Measurements from ENCODE around the gene EPS8L2. TPM values are rescaled to one million over a fixed set of nuclear protein-coding genes. Genes with fewer than 3 reads are reported as not detected.
A peak's percentile ranks its signal among the peaks of the same experiment; 100 is the strongest.
"Not testable (repeated sequence)": the region's sequence is repeated elsewhere in the genome, so short reads cannot be mapped to it uniquely, and the experiment has no call there.

EPS8L2 gene
- total RNA-seq, 1 donor from 2014 or later, result 35.6 TPM

DNA sequence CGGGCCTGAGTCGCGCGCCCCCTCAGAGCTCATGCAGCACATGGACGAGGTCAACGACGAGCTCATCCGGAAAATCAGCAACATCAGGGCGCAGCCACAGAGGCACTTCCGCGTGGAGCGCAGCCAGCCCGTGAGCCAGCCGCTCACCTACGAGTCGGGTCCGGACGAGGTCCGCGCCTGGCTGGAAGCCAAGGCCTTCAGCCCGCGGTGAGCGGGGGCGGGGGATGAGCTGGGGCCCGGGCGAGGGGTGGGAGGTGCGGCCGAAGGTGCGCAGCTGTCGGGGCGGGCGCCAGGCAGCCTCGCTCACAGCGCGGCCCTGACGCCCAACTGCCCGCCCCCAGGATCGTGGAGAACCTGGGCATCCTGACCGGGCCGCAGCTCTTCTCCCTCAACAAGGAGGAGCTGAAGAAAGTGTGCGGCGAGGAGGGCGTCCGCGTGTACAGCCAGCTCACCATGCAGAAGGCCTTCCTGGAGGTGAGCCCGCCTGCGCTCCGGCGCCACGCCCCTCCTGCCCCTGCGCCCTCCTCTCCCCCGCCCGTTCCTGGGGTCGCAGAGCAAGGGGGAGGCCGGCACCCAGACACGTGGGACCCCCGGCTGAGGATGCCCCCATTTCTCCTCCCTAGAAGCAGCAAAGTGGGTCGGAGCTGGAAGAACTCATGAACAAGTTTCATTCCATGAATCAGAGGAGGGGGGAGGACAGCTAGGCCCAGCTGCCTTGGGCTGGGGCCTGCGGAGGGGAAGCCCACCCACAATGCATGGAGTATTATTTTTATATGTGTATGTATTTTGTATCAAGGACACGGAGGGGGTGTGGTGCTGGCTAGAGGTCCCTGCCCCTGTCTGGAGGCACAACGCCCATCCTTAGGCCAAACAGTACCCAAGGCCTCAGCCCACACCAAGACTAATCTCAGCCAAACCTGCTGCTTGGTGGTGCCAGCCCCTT is 20.5 kb downstream of the EPS8L2 start:
- DNase-seq, result no peak

DNA sequence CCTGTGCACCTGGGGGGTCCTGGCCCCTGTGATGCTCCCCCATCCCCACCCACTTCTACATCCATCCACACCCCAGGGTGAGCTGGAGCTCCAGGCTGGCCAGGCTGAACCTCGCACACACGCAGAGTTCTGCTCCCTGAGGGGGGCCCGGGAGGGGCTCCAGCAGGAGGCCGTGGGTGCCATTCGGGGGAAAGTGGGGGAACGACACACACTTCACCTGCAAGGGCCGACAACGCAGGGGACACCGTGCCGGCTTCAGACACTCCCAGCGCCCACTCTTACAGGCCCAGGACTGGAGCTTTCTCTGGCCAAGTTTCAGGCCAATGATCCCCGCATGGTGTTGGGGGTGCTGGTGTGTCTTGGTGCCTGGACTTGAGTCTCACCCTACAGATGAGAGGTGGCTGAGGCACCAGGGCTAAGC is 21.3 kb downstream of the EPS8L2 start:
- DNase-seq, result no peak

DNA sequence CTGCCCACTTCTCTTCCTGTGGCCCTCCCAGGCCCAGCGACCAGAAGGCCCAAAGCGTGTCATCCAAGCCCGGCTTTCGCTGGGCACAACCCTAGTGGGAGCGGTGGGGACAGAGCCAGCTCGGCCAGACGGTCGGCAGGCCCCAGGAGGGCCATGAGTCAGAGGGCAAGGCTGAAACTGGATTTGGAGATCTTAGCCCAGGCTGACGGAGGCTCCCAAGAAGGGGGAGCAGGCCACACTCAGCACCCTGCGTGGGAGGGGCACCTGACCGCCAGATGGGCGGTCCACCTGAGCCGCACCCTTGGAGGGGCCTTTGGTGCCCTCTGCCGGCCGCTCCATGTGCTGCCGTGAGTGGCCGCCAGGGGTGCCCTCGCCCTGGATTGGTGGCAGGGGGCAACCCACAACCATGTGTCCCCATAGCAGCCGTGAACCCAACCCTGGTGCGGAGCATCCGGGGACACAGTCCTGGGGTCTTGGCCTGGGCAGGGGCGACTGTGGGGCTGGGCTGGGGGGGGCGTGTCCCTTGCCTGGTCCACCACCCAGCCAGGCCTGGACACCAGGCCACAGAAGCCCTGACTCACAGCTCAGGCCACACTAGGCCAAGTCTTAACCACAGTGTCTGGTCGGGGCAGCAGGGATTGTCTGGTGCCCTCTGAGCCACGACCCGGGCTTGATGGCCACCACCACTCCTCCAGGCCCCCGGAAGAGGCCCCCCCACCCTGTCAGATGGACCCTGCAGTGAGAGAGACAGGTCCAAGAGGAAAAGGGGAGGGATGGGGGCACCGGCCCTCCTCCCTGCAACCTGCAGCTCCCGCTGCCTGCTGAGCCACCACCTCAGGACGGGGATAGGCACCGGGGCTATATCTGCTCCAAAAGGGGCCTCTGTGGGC is 22.1 kb downstream of the EPS8L2 start:
- DNase-seq, result no peak

DNA sequence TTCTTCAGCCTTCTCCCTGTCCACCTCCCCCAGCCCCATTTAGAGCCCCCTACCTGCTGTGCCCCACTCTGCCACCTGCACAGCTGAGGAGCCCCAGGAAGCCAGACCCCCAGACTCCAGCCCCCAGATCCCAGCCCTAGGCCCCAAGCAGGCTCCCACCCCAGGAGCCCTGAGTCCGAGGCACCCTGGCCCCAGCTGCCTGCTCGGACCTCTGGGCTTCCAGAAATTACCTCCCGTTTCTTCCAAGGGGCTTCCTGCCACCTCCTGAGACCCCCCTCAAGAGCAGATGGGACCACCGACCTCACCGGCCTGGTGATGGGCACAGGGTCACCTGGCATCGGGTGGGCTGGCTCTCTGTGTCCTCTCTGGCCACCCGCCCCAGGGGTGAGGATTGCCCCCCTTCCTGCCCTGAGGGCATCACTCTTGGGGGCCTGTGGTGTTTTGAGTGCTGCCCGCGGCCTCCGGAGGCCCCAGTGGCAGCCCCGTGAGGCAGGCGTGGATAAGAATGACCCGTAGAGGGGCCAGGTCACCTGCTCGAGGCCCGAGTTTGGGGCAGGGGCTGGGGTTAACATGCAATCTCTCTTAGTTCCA is 23.0 kb downstream of the EPS8L2 start:
- no peak for DNase-seq

DNA sequence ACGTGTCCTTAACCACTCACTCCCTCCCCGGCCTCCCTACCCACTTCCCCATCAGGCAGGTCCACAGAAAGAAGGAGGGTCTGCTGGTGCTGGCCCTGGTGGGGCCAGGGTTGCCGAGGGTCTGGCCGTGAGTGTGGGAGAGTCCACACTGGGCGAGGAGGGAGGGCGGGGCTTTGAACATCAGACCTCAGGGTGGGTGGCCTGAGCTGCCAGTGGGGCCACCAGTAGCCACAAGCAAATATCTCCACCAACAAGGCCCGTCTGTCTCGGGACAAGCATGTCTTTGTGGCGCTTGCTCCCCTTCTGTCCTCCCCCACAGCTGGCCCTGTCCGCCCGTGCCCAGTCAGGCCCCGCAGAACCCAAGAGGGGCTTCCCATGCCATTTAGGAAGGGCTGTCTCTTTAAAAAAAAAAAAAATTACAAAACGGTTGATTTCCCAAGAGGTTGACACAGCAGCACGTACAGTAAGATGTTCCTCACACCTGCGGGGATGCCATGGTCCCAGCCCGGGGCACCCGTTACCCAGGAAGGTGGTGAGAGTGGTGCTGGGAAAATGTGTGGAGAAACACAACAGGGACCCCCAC is 23.6 kb downstream of the EPS8L2 start:
- no peak for DNase-seq

DNA sequence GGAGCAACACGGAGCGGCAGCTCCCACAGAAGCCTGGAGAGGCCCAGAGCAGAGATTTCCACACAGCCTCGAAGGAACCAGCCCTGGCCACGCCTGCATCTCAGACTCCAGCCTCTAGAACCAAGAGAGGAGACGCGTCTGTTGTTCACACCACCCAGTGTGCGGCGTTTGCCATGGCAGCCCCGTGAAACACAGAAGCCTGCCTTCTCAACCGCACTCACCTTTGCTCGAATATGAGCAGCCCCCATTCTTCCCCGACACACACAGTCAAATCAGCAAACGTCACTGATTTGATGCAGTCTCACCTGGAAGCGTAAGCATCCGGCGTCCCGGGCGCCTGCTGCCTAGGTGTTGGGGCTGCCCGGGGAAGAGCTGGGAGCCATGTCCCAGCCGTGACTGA is 27.0 kb downstream of the EPS8L2 start:
- no peak for DNase-seq

DNA sequence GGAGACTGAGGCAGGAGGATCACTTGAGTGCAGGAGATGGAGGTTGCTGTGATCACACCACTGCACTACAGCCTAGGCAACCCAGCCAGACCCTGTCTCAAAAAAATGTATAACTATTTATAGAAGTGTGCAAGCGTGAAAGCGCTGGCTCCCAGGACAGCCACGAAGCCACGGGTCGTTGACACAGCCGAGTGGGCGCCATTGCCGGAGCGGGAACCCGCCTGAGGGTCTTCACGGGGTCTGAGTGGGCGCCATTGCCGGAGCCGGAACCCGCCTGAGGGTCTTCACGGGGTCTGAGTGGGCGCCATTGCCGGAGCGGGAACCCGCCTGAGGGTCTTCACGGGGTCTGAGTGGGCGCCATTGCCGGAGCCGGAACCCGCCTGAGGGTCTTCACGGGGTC is 28.5 kb downstream of the EPS8L2 start:
- not testable (repeated sequence) for DNase-seq

DNA sequence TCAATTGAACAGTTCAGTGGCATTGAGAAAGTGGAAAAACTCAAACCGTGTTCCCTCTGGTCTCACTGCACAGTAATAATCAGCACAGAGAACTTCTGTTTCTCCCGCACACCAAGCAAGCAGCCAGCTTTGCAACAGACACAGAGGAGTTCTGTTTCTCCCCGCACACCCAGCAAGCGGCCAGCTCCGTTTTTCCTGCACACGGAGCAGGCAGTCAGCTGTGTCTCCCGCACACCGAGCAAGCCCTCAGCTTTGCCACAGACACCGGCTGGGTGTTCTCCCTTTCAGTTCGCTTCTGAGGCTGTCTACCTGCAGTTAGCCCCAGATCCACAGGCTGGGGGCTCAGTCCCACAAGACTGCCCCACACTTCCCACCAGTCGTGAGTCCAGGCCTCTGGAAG is 31.3 kb downstream of the EPS8L2 start:
- DNase-seq, result no peak

DNA sequence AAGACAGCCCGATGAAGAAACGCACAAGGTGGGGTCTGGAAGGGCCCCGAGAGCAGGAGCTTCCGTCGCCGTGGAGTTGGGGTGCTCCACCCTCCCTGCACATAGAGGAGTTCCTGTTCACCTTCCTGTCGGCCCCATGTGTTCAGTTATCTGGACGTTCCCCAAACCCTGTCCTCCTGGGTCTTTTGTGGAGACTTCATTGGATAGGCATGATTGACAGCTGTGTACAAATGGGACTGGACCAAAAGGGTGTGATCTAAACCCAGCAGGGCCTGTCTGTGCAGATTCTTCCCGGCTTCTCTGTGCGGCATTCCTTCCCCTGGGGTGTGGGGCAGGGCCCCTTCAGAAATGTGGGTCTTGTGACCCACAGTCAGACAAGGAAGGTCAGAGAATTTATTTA is 31.9 kb downstream of the EPS8L2 start:
- not testable (repeated sequence) for DNase-seq

DNA sequence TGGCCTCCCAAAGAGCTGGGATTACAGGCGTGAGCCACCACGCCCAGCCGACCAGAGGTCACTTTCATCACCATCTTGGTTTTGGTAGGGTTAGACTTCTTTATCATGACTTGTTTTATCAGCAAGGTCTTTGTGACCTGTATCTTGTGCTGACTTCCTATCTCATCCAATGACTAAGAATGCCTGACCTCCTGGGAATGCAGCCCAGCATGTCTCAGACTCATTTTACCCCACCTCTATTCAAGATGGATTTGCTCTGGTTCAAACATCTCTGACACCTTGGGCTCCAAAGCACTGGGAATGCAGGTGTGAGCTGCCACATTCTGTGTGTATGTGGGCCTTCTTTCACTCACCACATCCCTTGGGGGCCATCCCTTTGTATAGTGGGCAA is 36.1 kb downstream of the EPS8L2 start:
- DNase-seq, result no peak

DNA sequence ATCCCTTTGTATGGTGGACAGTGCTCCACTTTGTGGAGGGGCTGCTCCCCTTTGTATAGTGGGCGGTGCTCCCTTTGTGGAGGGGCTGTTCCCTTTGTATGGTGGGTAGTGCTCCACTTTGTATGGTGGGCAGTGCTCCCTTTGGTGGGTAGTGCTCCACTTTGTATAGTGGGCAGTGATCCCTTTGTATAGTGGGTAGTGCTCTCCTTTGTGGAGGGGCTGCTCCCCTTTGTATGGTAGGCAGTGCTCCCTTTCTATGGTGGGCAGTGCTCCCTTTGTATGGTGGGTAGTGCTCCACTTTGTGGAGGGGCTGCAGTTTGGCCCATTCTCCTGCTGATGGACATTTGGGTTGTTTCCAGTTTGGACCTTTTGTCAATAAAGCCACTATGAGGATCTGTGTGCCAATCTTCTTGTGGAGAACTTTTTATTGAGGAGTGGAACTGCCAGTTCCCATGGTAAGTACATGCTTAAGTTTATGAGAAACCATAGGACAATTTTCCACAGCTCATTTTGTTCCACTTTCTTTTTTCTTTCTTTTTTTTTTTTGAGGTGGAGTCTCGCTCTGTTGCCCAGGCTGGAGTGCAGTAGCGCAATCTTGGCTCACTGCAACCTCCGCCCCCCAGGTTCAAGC is 36.7 kb downstream of the EPS8L2 start:
- DNase-seq, result no peak

DNA sequence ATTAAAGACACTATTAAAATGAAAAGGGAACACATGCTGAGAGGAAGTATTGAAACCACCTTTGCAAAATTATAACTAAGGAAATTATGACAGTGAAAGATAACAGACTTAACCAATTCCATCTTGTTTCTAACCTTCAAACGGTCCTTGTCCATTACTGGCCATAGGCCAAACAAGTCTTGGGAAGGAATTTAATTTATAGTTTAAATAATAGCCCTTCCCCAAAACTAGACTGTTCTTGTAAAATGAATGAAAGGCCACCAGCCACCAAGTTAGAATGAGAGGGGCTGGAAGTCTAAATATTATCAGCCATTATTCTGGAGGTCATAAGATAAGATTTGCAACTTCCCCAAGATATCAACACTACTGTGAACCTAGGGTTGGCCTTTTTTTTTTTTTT is 39.4 kb downstream of the EPS8L2 start:
- no peak for DNase-seq

DNA sequence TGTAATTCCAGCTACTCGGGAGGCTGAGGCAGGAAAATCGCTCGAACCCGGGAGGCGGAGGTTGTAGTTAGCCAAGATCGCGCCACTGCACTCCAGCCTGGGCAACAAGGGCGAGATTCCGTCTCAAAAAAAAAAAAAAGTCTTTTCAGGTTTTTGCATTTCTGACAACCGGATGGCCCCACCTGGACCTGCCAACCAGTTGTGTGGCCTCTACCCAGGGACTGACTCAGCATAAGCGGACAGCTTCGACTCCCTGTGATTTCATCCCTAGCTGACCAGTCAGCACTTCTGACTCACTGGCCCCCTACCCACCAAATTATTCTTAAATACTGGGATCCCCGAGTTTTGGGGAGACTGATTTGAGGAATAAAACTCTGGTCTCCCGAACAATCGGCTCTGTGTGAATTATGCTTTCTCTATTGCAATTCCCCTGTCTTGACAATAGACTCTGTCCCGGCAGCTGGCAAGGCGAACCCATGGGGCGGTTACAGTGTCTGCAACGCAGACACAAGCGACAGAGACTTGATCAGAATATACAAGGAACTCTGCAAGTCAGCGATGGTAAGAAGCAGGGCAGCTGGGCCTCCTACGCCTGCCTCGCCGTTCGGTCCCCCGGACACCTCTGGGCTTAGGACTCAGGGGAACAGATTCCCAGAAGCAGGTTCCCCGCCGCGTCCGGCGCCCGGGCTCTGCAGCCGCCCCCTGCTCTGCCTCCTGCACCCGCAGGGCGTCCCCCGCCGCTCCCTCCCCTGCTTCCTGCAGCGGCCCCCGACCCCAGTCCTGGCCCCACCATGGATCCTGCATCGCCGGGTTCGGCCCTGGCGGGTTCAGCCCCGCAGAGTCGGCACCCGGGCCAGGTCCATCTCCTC is 40.5 kb downstream of the EPS8L2 start:
- DNase-seq, result no peak

DNA sequence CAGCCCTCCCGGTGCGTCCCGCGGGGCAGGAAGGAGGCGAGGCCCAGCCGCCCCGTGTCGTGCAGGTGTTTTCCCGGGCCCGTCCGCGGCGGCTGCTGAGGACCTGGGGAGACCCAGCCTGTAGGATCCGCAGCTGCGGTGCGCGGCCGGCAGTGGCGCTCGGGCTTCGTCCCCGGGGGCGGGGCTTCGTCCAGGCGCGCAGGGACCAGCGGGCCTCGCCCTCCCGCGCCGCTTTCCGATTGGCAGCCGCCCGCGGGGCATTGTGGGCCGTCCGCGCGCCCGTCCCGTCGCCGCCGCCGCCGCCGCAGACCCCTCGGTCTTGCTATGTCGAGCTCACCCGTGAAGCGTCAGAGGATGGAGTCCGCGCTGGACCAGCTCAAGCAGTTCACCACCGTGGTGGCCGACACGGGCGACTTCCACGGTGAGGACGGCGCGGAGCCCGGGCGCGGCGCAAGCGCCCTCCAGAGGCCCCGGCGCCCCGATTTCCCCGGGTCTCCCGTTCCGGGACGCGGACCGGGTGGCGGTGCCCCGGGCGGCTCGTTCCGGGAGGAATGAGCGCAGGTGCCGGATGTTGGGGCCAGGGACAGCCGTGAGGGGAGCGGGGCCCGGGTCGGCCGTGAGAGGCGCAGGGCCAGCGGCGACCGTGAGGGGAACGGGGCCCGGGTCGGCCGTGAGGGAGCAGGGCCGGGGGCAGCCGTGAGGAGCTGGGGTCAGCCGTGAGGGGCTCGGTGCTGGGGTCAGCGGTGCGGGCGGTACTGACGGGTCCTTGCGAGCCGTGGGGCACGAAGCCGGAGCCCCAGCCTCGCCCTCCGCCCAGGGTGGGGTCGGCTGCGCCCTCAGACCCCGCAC is 41.4 kb downstream of the EPS8L2 start, which contains the start of gene TALDO1:
Gene TALDO1 (plus strand): TSS at position 307 of the 849 bp plus-strand sequence. CDS start 18 bp downstream, at position 325.
- DNase-seq, result peak; percentile 25

DNA sequence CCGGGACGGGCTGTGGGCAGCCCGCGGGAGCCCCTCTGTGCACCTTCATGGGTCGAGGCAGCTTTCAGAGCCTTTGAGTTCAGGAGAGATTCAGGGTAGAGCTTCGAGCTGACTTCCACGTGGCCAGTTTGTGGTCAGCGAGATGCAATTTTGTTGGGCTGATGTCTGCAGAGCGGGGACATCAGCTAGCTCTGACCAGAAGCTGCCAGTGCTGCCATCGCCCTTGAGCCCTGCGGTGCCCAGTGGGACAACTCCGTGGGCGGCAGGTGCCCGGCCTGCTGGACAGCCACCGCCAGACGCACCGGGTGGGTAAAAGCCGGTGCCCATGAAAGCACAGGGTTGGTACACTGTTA is 42.0 kb downstream of the EPS8L2 start:
- no peak for DNase-seq

DNA sequence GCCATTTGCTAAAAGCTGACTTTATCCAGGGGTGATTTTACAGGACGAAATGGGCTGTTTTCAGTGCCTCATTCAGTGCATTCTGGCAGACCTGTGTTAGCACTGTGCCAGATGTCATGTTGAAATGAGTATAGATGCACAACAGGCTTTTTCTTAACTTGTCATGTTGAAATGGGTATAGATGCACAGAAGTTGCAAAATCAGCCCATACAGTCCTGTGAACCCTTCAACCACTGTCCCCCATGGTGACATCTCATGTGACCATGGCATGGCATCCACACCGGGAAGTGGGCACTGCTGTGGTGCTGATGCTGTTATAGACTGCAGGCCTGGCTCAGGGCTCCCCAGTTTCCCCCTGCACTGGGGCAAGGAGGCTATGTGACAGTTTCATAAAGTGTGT is 43.7 kb downstream of the EPS8L2 start:
- DNase-seq, result no peak

DNA sequence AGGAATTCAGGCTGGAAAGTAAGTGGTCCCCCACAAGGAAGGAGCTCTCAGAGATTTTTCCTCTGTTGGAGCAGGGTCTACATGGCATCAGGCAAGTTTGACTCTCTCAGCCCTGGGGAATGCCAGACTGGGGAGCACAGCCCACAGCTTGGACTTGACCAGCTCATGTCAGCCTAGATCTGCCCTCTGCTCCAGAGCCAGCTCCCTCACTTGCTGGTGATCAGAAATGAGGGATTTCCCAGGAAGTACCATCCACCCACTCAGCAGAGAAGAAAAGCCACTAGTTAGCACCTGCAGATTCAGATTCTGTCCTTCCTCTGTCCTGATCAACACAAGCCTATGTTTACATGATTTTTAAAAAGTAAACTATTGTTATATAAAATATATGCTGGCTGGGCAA is 54.2 kb downstream of the EPS8L2 start:
- DNase-seq, result no peak

DNA sequence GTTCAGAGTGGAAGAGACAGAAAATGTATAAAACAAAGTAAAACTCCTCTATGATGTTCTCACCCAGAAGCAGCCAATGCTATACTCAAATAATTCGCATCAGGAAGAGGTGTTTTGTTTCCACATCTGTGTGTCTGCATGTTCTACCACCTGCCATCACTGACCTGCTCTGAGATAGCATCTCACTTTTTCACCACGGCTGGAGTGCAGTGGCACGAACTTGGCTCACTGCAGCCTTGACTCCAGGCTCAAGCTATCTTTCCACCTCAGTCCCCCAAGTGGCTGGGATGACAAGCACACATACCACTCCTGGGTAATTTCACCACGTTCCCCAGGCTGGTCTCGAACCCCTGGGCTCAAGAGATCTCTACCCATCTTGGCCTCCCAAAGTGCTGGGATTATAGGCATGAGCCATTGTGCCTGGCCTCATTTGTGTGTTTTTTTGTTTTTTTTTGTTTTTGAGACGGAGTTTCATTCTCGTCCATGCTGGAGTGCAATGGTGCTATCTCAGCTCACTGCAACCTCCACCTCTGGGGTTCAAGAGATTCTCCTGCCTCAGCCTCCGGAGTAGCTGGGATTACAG is 55.6 kb downstream of the EPS8L2 start:
- DNase-seq, result no peak

DNA sequence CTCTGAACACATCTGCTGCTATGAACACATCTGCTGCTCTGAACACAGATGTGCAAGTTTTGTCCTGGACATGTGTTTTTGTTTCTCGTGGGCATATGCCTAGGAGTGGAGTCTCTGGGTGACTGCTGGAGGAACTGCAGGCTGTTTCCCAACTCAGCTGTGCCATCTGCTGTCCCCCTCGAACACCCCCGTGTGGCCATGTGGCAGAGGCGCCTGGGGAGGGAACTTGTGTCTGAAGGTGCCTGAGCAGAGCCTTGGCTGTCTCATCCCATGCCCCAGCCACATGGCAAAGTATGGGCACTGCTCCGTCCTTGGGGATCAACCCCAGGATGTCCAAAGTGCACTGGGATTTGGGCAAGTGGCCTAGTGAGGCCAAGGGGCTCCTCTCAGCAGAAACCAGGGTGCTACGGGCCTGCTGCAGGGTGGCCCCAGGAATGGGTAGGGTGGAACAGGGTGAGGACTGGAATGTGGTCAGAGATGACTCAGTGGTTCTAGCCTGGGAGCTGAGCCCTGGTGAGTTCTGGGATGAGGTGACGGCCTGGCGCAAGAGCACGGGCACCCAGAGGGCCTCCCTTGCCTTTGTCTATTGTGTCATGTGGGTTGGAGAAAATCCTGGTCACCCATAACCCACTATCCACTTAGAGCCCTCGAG is 56.5 kb downstream of the EPS8L2 start:
- DNase-seq, result peak; percentile 54

Measured in skin of body (tissue), 2 donors.